ENCODE data around the gene CSNK2A3.
"Not testable (repeated sequence)": the region's sequence is repeated elsewhere in the genome, so short reads cannot be mapped to it uniquely, and the experiment has no call there.

CSNK2A3 gene

DNA sequence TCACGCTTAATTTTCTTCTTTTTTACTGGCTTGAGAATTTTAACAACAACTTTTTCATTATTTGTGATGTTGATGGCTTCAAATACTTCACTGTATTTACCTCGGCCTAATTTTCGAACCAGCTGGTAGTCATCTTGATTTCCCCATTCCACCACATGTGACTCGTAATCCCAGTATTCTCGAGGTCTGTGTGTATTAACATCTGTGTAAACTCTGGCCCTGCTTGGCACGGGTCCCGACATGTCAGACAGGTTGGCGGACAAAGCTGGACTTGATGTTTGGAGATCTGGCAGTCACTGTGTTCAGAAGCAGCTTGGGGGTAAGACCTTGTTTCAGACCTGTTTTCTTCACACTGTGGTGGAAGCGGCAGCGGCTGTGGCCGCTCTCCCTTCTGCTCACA is at the start of gene CSNK2A3:
Gene CSNK2A3, minus strand, starts transcription at position 373 of the 400 bp plus-strand sequence. Its CDS starts 131 bp downstream, at position 242.
- not testable (repeated sequence) for DNase-seq

- DNase-seq, result no peak
These were observed 49.0 kb upstream of the CSNK2A3 start for GRCh38 chr11:11401960-11402535.

GRCh38 chr11:11400635-11401232 is 47.7 kb upstream of the CSNK2A3 start:
- DNase-seq, result no peak

- no peak for DNase-seq
These were observed 47.1 kb upstream of the CSNK2A3 start for GRCh38 chr11:11400121-11400520.

DNA sequence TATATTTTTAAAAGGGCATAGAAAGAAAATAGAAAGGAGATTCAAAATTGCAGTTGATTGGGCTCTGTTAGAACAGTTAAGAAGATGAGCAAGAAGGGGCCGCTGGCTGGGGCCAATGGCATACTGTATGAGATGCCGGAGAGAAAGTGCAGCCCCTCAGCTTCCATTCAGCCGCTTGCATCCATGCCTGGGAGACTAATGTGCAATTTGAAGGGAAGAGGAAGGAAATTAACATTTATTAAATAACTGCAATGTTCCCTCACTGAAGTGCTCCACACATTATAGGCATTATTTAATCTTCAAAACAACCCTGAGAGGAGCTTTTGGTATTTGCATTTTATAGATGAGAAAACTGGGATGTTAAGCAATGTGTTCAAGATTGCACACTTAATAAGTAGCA is 44.7 kb upstream of the CSNK2A3 start:
- DNase-seq, result no peak

DNA sequence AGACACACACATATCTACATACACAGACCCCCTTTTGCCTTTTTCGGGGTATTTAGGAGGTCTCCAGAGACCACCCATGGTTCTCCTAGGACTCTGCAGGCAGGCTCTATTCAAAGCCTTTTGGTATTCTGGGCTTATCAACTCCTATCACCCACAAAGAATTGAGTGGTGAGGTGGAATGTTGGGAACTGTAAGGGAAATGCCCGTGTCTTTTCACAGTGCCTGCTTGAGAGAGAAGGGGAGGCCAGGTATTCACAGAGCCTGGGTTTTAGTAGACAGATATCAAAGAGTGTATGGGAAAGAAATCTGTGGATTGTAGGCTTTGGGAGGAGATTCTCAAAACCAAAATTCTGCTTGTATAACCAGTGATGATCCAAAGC is 44.0 kb upstream of the CSNK2A3 start:
- DNase-seq, result no peak

- no peak for DNase-seq
These were observed 43.4 kb upstream of the CSNK2A3 start for GRCh38 chr11:11396301-11397035.

DNA sequence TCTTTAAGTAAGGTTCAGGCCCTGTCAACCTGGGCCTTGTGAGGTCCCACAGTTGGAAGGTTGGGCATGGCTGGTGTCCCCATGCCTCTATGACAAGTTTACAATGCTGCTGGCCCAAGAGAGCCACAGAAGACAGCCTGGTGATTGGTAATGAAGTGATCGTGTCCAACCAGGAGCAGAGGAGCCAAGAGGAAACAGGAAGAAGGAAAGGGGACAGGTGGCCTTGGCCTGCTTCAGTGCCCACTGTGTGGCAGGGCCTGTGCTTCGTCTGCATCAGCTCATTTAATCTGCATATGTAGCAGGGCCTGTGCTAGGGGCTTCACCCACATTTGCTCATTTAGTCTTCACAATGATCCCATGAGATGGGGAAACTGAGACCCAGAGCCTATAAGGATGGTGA is 42.1 kb upstream of the CSNK2A3 start:
- DNase-seq, result no peak

GRCh38 chr11:11394241-11394640 is 41.2 kb upstream of the CSNK2A3 start:
- DNase-seq, result no peak

GRCh38 chr11:11391796-11392463 is 38.9 kb upstream of the CSNK2A3 start:
- DNase-seq, result no peak

- no peak for DNase-seq
These were observed 38.1 kb upstream of the CSNK2A3 start for GRCh38 chr11:11391169-11391568.

- no peak for DNase-seq
These were observed 37.2 kb upstream of the CSNK2A3 start for GRCh38 chr11:11390068-11390771.

GRCh38 chr11:11389238-11389637 is 36.2 kb upstream of the CSNK2A3 start:
- no peak for DNase-seq

GRCh38 chr11:11387622-11388305 is 34.7 kb upstream of the CSNK2A3 start:
- DNase-seq, result no peak

DNA sequence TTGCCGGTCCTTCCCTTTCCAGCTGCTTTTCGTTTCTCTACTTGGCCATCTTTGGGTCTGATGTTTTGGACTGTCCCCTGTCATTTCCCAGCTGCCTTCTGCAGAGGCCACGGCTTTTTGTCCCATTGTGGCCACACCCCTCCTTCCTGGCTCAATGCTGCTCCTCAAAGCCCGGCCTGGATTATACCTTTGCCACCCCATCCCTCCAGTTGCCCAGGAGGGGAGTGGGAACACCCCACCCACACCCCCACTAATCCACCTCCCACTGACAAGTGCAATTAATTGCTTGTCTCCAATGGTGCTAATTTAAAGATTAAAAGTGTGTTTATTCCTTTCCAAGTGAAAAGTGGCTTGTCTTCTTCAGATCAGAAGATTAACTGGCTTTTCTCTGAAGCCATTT is 34.2 kb upstream of the CSNK2A3 start:
- no peak for DNase-seq

DNA sequence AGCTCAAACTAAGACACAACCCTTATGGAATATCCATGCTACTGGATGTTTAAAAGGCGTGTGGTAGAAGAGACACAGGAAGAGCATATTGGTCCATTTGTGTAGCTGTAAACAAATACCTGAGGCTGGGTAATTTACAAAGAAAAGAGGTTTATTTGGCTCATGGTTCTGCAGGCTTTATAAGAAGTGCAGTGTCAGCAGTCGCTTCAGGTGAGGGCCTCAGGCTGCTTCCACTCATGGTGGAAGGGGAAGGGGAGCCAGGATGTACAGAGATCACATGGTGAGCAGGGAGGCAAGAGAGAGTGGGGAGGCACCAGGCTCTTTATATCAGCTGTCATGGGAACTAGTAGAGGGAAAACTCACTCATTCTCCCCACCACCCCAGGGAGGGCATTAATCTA is 31.8 kb upstream of the CSNK2A3 start:
- DNase-seq, result no peak

GRCh38 chr11:11383995-11384394 is 30.9 kb upstream of the CSNK2A3 start:
- DNase-seq, result no peak

DNA sequence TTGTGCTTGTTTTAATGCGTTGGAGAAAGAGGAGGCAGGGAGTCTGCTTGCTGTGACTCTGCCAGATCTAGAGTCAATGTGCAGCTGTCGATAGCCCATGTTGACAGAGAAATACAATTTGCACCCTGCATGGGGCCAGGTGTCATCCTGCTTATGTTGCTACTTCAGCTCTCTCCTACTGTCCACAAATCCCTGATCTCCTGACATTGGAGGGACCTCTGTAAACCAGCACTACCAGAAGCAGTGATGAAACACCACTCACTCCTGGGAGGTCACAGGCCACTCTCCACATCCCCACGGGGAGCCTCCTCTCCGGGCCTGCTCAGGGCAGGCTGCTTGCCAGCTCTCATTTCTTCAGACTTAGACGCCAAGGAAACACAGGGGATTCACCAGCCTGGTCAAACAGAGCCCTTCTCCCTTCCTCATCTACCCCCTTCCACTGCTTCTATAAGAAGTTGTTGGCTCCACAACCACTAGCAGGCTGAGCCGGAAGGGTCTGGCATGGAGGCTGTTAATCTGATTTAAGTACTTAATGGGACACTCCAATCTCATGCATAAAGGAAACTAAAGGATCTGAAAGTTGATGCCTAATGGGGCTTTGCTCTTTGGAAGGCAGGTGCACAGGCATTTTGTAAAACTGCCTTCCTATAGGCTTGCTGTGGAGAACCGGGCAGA is 29.9 kb upstream of the CSNK2A3 start:
- no peak for DNase-seq

DNA sequence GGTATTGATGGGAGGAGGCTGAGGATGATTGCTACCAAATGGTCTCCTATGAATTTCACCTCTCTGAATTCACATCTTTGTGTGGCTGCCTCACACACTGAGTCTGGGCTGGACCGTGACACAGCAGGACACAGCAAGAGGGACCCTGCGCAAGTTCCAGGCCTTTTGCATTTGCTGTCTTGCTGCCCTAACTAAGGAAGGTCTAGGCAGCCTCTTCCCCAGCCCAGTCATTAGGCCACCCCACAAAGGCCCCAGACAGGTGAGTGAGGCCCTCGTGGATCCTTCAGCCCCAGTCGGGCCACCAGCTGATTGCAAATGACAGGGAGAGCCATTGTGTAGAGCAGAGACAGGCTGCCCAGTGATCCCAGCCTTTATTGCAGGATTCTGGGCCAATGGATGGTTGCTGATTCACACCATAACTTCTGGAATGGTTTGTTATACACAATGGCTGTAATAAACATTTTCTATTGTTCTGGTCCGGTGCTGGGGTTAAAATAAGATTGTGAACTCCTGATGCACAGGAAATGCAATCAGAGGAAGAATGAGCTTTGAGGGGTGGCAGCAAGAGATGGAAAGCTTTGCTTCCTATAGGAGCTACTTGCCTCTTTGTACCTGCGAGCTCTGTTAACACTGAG is 28.5 kb upstream of the CSNK2A3 start:
- DNase-seq, result no peak

- DNase-seq, result no peak
These were observed 27.8 kb upstream of the CSNK2A3 start for GRCh38 chr11:11380883-11381282.

DNA sequence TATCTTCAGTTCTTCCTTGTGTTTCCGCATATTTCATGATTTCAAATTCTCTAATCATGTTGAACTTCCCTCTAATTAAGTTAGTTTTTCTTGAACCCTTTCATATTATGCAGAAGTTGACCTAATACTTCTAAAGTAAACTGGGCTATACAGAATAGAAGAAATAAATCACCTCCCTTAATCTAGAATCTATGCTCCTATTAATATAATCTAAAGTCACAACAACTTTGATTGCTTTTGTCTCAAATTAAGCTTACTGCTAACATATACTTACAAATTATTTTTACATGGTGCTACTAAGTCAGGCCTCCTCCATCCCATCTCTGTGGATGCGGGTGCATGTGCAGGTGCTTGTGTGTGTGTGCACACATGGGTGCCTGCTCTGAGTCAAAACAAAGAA is 27.3 kb upstream of the CSNK2A3 start:
- DNase-seq, result no peak

GRCh38 chr11:11379661-11380060 is 26.6 kb upstream of the CSNK2A3 start:
- no peak for DNase-seq

Data from CD4-positive, alpha-beta T cell treated with Interleukin-1 beta for 1 hour (primary cell).